ENCODE measurements around the gene ENC1. TPM values are rescaled to one million over a fixed set of nuclear protein-coding genes. Genes with fewer than 3 reads are reported as not detected.
A peak's percentile ranks its signal among the peaks of the same experiment; 100 is the strongest.

ENC1 gene
- total and polyA plus RNA-seq, 2 of the 4 experiments (the other 2 are of a cell fraction), result 25.6 to 70.8 TPM

GRCh38 chr5:74617202-74617601 lies 23.3 kb downstream of the ENC1 start:
- no CpG with 5 or more reads among the region's 3 CpGs for WGBS, 2 experiments (ENCODE audit: extremely low coverage in 2 of 2, insufficient read length in 1 of 2)
- dilution Hi-C loops (cut with HindIII; ENCODE audit: low sequenced_read_pairs, unreplicated experiment), result no loop called here

More at GRCh38 chr5:74617202-74617601, 23.3 kb downstream of the ENC1 start:
- Histone ChIP-seq H3K23ac (ENCODE audit: low read depth, low read length) (no peak overlapping the region), H2BK120ac (ENCODE audit: low read depth, low read length) (no peak overlapping the region), H4K5ac (ENCODE audit: low read depth, low read length) (no peak overlapping the region), H2BK5ac (ENCODE audit: low read depth, low read length, poor library complexity, severe bottlenecking) (no peak overlapping the region), H3K4me1 (ENCODE audit: control insufficient read depth, insufficient read depth, low read length) (no peaks in the 10 kb centered on the region), H3K56ac (ENCODE audit: extremely low read depth, insufficient read depth, low read length) (no peak overlapping the region), H2AK5ac (ENCODE audit: low read depth, low read length) (no peak overlapping the region), H3K9ac (ENCODE audit: low read depth, low read length) (no peak overlapping the region), H3K27me3 (ENCODE audit: control insufficient read depth, insufficient read depth, low read length) (peaks cover 9% of the 10 kb centered on the region), H3K4me2 (ENCODE audit: low read depth, low read length) (no peak overlapping the region), H3K4me3 (ENCODE audit: insufficient read depth, low read depth, low read length) (no peak overlapping the region), H4K20me1 (ENCODE audit: insufficient read depth, low read length) (no peaks in the 10 kb centered on the region), H2BK20ac (ENCODE audit: low read depth, low read length) (no peak overlapping the region), H2BK15ac (ENCODE audit: low read depth, low read length) (no peak overlapping the region), H4K91ac (ENCODE audit: insufficient read depth, low read depth, low read length) (no peak overlapping the region), H4K8ac (ENCODE audit: low read depth in 2 of 2, low read length in 2 of 2) (no peak overlapping the region), H2AK9ac (replicated peaks; ENCODE audit: low read depth, low read length, poor library complexity) (no peak overlapping the region), H3K14ac (replicated peaks; ENCODE audit: low read depth, low read length) (no peak overlapping the region), H3K79me1 (ENCODE audit: low read depth in 1 of 2, low read length in 2 of 2) (no peaks in the 10 kb centered on the region), H3K36me3 (ENCODE audit: control insufficient read depth, insufficient read depth, low read length) (no peaks in the 10 kb centered on the region), H3K4ac (ENCODE audit: low read depth, low read length) (no peak overlapping the region), H3K18ac (ENCODE audit: low read depth, low read length) (no peak overlapping the region), H2AFZ (replicated peaks; ENCODE audit: low read length, poor library complexity) (no peak overlapping the region), H3K9me3 (ENCODE audit: control insufficient read depth, insufficient read depth, low read length) (no peaks in the 10 kb centered on the region), H3K9me1 (ENCODE audit: insufficient read depth, low read length) (no peaks in the 10 kb centered on the region; the same call in 1 of the 2 replicates), H3K27ac (ENCODE audit: insufficient read depth, low read length) (no peak overlapping the region)
- ATAC-seq (ENCODE audit: low read depth), result no peak
- in situ Hi-C loops (cut with MboI; ENCODE audit: low sequenced_read_pairs), result no loop called here
- CTCF ChIA-PET, result no interaction called here
- DNase-seq, result no peak
- intact Hi-C loops (cut with micrococcal nuclease), result no loop called here
- no TSS peak for BruUV-seq (replicated peaks)
- TF ChIP-seq MAZ (IDR thresholded peaks at IDR 0.05; ENCODE audit: borderline replicate concordance, low read depth, low read length) (no peak), CEBPB (IDR thresholded peaks at IDR 0.05; ENCODE audit: low read depth, low read length) (peak; percentile 31; the same call in 1 of the 2 replicates)
- POLR2A ChIA-PET (ENCODE audit: unreplicated experiment), result no interaction called here

Measured in IMR-90 (cell line).